Measurements from ENCODE around the gene AKAP13.

DNA sequence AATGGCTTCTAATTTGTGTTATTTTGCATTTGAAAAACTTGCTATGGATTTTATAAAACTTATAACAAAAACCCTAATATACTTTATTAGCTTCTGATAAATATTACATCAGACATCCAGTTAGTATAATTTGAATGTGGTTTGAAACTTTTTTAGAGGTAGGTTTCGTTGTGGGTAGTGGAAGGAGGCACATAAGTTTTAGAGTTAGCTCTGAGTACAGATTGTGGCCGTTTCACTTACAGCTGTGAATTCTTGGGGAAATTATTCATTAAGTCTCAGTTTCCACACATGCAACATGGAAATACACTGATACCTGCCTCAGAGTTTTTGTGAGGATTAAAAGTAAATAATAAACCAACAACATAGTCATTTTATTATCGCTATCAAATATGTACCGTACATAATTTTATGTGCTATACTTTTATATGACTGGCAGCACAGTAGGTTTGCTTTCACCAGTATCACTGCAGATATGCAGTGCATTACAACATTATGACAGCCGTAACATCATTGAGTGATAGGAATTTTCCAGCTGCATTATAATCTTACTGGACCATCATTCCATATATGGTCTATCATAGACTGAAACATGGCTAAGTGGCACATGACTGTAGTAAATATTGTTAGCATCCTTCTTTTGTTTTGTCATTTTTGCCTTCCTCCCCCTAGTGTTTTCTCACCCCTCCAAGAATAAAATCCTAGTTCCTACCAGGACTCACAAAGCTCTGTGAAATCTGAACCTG is 175.6 kb downstream of the AKAP13 start:
- TF ChIP-seq, protein P1, sequence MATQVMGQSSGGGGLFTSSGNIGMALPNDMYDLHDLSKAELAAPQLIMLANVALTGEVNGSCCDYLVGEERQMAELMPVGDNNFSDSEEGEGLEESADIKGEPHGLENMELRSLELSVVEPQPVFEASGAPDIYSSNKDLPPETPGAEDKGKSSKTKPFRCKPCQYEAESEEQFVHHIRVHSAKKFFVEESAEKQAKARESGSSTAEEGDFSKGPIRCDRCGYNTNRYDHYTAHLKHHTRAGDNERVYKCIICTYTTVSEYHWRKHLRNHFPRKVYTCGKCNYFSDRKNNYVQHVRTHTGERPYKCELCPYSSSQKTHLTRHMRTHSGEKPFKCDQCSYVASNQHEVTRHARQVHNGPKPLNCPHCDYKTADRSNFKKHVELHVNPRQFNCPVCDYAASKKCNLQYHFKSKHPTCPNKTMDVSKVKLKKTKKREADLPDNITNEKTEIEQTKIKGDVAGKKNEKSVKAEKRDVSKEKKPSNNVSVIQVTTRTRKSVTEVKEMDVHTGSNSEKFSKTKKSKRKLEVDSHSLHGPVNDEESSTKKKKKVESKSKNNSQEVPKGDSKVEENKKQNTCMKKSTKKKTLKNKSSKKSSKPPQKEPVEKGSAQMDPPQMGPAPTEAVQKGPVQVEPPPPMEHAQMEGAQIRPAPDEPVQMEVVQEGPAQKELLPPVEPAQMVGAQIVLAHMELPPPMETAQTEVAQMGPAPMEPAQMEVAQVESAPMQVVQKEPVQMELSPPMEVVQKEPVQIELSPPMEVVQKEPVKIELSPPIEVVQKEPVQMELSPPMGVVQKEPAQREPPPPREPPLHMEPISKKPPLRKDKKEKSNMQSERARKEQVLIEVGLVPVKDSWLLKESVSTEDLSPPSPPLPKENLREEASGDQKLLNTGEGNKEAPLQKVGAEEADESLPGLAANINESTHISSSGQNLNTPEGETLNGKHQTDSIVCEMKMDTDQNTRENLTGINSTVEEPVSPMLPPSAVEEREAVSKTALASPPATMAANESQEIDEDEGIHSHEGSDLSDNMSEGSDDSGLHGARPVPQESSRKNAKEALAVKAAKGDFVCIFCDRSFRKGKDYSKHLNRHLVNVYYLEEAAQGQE (IDR thresholded peaks at IDR 0.05; ENCODE audit: low read depth), result no peak
- no peak for TF ChIP-seq RAD21 (IDR thresholded peaks at IDR 0.05; ENCODE audit: low read depth)
- TF ChIP-seq CEBPB (IDR thresholded peaks at IDR 0.05), result no peak
- no peak for TF ChIP-seq YY1 (IDR thresholded peaks at IDR 0.05; ENCODE audit: low read depth)
- TF ChIP-seq, protein P2, sequence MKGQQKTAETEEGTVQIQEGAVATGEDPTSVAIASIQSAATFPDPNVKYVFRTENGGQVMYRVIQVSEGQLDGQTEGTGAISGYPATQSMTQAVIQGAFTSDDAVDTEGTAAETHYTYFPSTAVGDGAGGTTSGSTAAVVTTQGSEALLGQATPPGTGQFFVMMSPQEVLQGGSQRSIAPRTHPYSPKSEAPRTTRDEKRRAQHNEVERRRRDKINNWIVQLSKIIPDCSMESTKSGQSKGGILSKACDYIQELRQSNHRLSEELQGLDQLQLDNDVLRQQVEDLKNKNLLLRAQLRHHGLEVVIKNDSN (IDR thresholded peaks at IDR 0.05), result no peak
- TF ChIP-seq TEAD4 (IDR thresholded peaks at IDR 0.05), result no peak
- no peak for TF ChIP-seq TAF1 (IDR thresholded peaks at IDR 0.05; ENCODE audit: low read depth)
- TF ChIP-seq ZBTB7A (IDR thresholded peaks at IDR 0.05; ENCODE audit: low read depth), result no peak
- TF ChIP-seq NFIC (IDR thresholded peaks at IDR 0.05), result no peak
